Retinal pigment epithelial cell (primary cell): Measurements from ENCODE around the gene XPR1.

ENCODE experiments used
- DNase-seq: peaks from one replicate; pipeline ENCODE4 v3.0.0-alpha.2; 2010; ENCODE audit warnings: low read depth
- H3K4me3 ChIP-seq: 2 replicates; pipeline ENCODE4 v1.5.1; 2011; ENCODE audit warnings: mild to moderate bottlenecking, low read length, control low read depth, moderate library complexity
- CTCF ChIP-seq: conservative IDR thresholded peaks from 2 replicates; pipeline ENCODE4 v1.5.1; 2011; ENCODE audit warnings: low read depth, low read length, control low read depth, inconsistent platforms

Gene XPR1

DNA sequence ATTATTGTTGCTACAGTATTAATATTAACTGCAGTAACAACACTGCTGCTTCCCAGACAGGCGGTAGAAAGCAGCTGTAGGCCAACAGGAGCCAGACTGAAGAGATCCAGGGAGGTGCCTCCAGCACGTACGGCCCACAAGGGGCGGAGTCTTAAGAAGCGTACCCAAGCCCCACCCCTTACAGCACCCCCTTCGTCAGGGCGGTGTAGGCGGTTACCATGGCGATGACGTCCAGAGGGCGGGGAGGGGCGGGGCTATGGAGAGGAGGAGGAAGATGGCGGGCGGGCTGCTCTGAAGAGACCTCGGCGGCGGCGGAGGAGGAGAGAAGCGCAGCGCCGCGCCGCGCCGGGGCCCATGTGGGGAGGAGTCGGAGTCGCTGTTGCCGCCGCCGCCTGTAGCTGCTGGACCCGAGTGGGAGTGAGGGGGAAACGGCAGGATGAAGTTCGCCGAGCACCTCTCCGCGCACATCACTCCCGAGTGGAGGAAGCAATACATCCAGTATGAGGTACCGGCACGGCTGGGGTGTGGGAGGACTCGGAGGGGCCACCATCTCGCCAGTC, at the start of gene XPR1:
Gene XPR1, plus strand, starts transcription at position 257 of the 560 bp plus-strand sequence. Its CDS starts 180 bp downstream, at position 437.
- peak; percentile 30 for TF ChIP-seq CTCF
- peak within 1 kb of the TSS; percentile 88 for H3K4me3 ChIP-seq
- peak; percentile 96 for DNase-seq

DNA sequence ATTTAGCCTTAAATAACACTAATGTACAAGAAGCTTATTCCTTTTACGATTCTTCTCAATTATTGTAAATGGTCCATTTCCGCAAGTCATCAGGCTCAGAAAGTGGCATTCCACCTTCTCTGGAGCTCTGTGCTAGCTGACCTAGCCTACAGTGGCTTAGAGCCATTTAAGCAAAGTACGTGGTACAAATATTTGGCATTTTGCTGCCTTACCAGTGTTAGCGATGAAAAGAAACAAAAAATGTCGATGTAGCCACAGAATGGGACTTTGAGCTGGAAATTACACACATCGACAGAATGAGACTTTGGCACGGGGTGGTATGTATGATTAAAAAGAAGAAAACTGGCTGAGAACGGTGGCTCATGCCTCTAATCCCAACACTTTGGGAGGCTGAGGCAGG, 47.0 kb upstream of the XPR1 start:
- no peak for TF ChIP-seq CTCF
- H3K4me3 ChIP-seq = no peak overlapping the region
- no peak for DNase-seq

GRCh38 chr1:180585994-180586359, 45.8 kb upstream of the XPR1 start:
- no peak for DNase-seq
- no peak overlapping the region for H3K4me3 ChIP-seq
- no peak for TF ChIP-seq CTCF

- no peak for DNase-seq
- no peak for TF ChIP-seq CTCF
- H3K4me3 ChIP-seq = no peak overlapping the region
Observed at GRCh38 chr1:180586671-180587155, 45.1 kb upstream of the XPR1 start.

DNA sequence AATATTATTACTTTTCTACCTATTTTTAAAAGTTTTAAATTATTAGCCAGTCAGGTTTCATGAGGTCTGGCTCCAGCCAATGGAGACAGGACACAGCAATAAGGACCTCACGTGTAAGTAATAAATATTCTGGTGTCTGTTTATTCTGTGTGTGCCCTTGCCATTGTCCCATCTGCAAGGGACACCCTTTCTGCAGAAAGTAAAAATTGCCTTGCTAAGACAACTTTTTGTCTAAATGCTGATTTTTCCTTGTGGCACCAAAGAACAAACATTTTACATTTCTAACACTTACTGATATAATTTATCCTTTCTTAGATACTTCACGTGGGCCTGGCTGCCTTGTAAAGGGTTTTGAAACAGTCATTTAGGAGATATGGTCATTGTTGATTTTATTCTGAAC, 43.7 kb upstream of the XPR1 start:
- H3K4me3 ChIP-seq = no peak overlapping the region
- no peak for TF ChIP-seq CTCF
- DNase-seq = no peak

DNA sequence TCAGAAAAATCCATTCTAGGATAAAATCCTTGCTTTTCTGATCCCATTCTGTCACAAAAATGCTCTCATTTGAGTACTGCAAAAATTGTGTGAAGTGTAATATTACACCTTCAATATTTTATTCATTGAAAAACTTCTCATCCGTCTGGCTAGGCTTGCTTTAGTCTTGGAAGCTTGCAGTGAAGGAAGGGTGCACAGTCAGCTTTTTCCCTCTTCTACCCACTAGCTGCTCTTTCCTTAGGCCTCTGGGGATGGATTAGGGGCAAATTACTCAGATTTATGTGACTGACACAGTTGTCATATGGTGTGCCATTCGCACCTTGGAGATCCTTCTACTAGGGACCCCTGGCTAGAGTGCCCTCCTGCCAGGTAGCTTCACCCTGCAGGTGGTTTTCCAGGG, 40.9 kb upstream of the XPR1 start:
- TF ChIP-seq CTCF = no peak
- no peak overlapping the region for H3K4me3 ChIP-seq
- no peak for DNase-seq

DNA sequence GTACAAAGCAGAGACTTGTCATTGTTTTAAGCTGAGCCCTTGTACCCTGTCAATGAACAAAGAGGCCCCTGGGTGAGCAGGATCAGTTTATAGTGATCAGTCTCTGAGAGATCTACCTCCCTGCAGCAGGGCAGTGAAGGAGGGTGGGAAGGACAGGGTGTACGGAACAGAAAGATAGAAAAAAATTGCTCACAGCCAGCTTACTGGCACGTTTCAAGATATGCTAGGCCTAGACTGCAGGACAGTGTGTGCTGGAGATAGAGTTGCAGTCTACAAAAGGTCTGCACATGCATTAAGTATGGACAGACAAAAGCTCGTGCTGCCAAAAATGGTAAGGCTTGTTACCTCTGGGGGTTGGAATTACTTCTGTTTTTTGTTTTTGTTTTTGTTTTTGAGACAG, 38.4 kb upstream of the XPR1 start:
- TF ChIP-seq CTCF = no peak
- DNase-seq = no peak
- no peak overlapping the region for H3K4me3 ChIP-seq
